GM19324 (cell line): ENCODE results near the gene MRFAP1L1.

Experiments
- ATAC-seq: cut with Tn5 transposase; IDR thresholded peaks from one replicate; pipeline ENCODE4 v1.9.1; 2021; ENCODE audit warnings: mild to moderate bottlenecking, moderate library complexity; ENCODE audit not compliant: unreplicated experiment, low FRiP score

Gene MRFAP1L1

GRCh38 chr4:6672131-6672530 lies 37.5 kb downstream of the MRFAP1L1 start:
- no peak for ATAC-seq

GRCh38 chr4:6671648-6672047 lies 38.0 kb downstream of the MRFAP1L1 start:
- no peak for ATAC-seq

- ATAC-seq: no peak
These were observed 41.3 kb downstream of the MRFAP1L1 start for GRCh38 chr4:6668391-6668790.

GRCh38 chr4:6665320-6665654 lies 44.4 kb downstream of the MRFAP1L1 start:
- no peak for ATAC-seq

- no peak for ATAC-seq
These were observed 45.9 kb downstream of the MRFAP1L1 start for GRCh38 chr4:6663596-6664393.

GRCh38 chr4:6662591-6662990 lies 47.1 kb downstream of the MRFAP1L1 start:
- ATAC-seq: no peak

GRCh38 chr4:6660430-6660829 lies 49.2 kb downstream of the MRFAP1L1 start:
- no peak for ATAC-seq

GRCh38 chr4:6659897-6660296 lies 49.8 kb downstream of the MRFAP1L1 start:
- no peak for ATAC-seq

GRCh38 chr4:6658597-6659075 lies 51.0 kb downstream of the MRFAP1L1 start:
- ATAC-seq: no peak

GRCh38 chr4:6658209-6658595 lies 51.5 kb downstream of the MRFAP1L1 start:
- ATAC-seq: no peak
